ENCODE data around the gene ITGA1. TPM values are rescaled to one million over a fixed set of nuclear protein-coding genes. Genes with fewer than 3 reads are reported as not detected.
"Not testable (repeated sequence)": the region's sequence is repeated elsewhere in the genome, so short reads cannot be mapped to it uniquely, and the experiment has no call there.

The ITGA1 gene
- 1 to 10 TPM; 2.1 to 6.3 (median 4.7) TPM for total RNA-seq

DNA sequence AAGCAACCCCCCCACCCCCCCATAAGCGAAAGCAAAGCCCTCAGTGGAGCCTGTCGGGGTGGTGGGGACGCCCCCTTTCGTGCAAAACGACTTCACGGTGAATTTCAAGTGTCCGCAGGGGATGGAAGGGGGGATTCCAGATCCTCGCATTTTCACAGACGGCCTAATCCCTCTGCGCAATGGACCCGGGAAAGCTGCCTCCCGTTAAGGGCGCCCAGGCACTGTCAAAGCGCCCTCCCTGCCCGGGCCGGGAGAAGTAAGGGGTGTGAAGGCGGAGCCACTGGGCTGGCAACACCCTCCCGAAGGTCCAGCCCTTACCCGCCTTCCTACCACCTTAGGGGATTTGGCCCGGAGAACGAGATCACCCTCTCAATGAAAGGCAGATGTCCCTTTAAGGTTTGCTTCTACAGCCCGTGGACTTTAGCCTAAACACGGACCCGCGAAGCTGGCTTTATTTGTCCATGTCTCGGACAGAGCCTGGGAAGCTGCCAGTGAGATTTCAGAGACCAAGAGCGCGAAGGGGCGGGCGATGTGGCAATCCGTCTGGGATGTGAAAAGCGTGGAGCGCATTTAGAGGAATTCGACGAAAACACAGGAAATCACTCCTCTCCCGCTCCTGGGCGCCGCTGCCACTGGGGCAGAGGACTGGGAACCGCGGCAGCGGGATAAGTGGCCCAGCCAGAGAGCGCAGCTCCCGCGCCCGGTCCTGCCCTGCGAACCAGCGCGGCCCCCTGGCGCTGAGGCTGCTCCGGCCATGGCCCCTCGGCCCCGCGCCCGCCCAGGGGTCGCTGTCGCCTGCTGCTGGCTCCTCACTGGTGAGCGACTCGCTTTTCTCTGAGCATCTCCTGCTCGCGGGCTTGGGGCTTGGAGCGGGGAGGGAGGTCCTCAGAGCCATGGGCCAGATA is at the start of gene ITGA1, which contains the start of gene PELO:
Gene ITGA1 (plus strand): TSS at position 317 of the 905 bp plus-strand sequence. CDS start 438 bp downstream, at position 755.
Gene PELO (plus strand): TSS at position 317 of the 905 bp plus-strand sequence. CDS start 12,479 bp downstream, outside the sequence.
- no peaks in the 10 kb centered on the region for H3K9me3 Mint-ChIP-seq
- H3K4me1 Mint-ChIP-seq (ENCODE audit: low read depth): peaks cover 28% of the 10 kb centered on the region
- peak within 1 kb of the TSS; percentile 89 for H3K4me3 Mint-ChIP-seq
- DNase-seq (peak; percentile 30), ATAC-seq (peak; percentile 80)
- peaks cover 10% of the 10 kb centered on the region for H3K27me3 Mint-ChIP-seq (ENCODE audit: low read depth)
- no peaks in the 10 kb centered on the region for H3K36me3 Mint-ChIP-seq (ENCODE audit: insufficient read depth)

DNA sequence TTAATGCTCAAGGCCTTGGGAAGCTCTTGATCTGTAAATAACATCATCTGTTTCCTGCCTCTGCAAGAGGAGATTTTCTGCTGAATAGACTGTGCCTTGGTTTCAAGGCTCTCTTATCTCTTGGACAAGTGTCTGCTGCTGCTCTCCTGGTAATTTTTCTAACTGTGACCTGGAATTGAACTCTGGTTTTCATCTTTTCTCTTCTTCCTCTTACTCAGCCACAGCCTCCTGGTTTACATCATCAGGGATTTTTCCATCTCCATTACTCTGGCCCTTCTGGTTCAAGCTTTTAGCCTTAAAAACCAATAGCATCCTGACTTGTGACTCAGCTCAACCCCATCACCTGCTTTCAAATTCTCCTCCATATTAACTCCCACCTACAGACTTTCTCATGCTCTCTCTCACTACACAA is 49.6 kb upstream of the ITGA1 start:
- H3K36me3 Mint-ChIP-seq (ENCODE audit: insufficient read depth): no peaks in the 10 kb centered on the region
- H3K4me3 Mint-ChIP-seq: no peak overlapping the region
- H3K27me3 Mint-ChIP-seq (ENCODE audit: low read depth): no peaks in the 10 kb centered on the region
- DNase-seq (no peak), ATAC-seq (peak; percentile 37 to 71)
- no peaks in the 10 kb centered on the region for H3K9me3 Mint-ChIP-seq
- H3K4me1 Mint-ChIP-seq (ENCODE audit: low read depth): peaks cover 31% of the 10 kb centered on the region

- DNase-seq (no peak), ATAC-seq (no peak)
- Mint-ChIP-seq H3K27me3 (ENCODE audit: low read depth) (no peaks in the 10 kb centered on the region), H3K4me3 (no peak overlapping the region), H3K4me1 (ENCODE audit: low read depth) (peaks cover 49% of the 10 kb centered on the region), H3K9me3 (no peaks in the 10 kb centered on the region), H3K36me3 (ENCODE audit: insufficient read depth) (no peaks in the 10 kb centered on the region)
Observed at GRCh38 chr5:52740007-52740406, 47.7 kb upstream of the ITGA1 start.

GRCh38 chr5:52743012-52743411 is 44.7 kb upstream of the ITGA1 start:
- no peaks in the 10 kb centered on the region for H3K36me3 Mint-ChIP-seq (ENCODE audit: insufficient read depth)
- ATAC-seq: no peak
- peaks cover 54% of the 10 kb centered on the region for H3K4me1 Mint-ChIP-seq (ENCODE audit: low read depth)
- no peaks in the 10 kb centered on the region for H3K27me3 Mint-ChIP-seq (ENCODE audit: low read depth)
- no peak for DNase-seq
- H3K4me3 Mint-ChIP-seq: no peak overlapping the region
- H3K9me3 Mint-ChIP-seq: no peaks in the 10 kb centered on the region

DNA sequence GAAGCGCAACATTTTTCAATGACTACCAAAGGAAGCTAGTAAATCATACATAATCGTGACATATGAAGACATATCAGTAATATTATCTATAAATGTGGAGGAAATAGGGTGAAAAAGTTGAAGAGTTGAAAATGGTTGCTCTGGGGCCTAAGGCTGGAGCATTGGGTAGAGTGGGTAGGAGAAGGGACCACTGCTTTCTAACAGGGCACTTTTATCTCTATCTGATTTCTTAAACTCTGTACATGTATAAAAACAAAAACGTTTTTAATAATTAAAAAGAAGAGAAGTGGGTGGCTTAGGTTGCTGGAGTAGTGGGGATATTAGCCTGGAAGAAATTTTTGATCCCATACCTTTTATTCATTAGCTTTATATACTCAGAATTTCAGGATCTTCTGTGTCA is 44.2 kb upstream of the ITGA1 start:
- Mint-ChIP-seq H3K9me3 (no peaks in the 10 kb centered on the region), H3K4me1 (ENCODE audit: low read depth) (peaks cover 54% of the 10 kb centered on the region), H3K27me3 (ENCODE audit: low read depth) (no peaks in the 10 kb centered on the region), H3K36me3 (ENCODE audit: insufficient read depth) (peaks cover 1% of the 10 kb centered on the region), H3K4me3 (no peak overlapping the region)
- DNase-seq (no peak), ATAC-seq (peak; percentile 23 to 29)

GRCh38 chr5:52743970-52744369 is 43.7 kb upstream of the ITGA1 start:
- H3K9me3 Mint-ChIP-seq: no peaks in the 10 kb centered on the region
- peaks cover 57% of the 10 kb centered on the region for H3K4me1 Mint-ChIP-seq (ENCODE audit: low read depth)
- peaks cover 1% of the 10 kb centered on the region for H3K36me3 Mint-ChIP-seq (ENCODE audit: insufficient read depth)
- DNase-seq: peak; percentile 9
- no peak overlapping the region for H3K4me3 Mint-ChIP-seq
- ATAC-seq: peak; percentile 97
- H3K27me3 Mint-ChIP-seq (ENCODE audit: low read depth): no peaks in the 10 kb centered on the region

DNA sequence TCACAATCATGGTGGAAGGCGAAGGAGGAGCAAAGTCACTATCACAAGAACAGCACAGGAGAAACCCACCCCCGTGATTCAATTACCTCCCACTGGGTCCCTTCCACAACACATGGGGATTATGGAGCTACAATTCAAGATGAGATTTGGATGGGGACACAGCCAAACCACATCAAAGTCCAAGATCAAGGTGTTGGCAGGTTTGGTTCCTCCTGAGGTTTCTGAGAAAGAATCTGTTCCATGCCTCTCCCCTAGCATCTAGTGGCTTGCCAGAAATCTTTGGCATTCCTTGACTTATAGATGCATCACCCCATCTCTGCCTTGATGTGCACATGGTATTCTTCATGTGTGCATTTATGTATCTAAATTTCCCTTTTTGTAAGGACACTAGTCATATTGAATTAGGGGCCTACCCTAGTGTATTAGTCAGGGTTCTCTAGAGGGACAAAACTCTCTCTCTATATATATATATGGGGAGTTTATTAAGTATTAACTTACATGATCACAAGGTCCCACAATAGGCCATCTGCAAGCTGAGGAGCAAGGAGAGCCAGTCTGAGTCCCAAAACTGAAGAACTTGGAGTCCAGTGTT is 42.8 kb upstream of the ITGA1 start:
- H3K4me1 Mint-ChIP-seq (ENCODE audit: low read depth): peaks cover 60% of the 10 kb centered on the region
- H3K36me3 Mint-ChIP-seq (ENCODE audit: insufficient read depth); H3K9me3 Mint-ChIP-seq; H3K27me3 Mint-ChIP-seq (ENCODE audit: low read depth); H3K4me3 Mint-ChIP-seq; DNase-seq: not testable (repeated sequence)
- ATAC-seq: peak in 1 of 2 donors; percentile 11

- Mint-ChIP-seq H3K4me1 (ENCODE audit: low read depth) (peaks cover 57% of the 10 kb centered on the region), H3K27me3 (ENCODE audit: low read depth) (no peaks in the 10 kb centered on the region), H3K36me3 (ENCODE audit: insufficient read depth) (peaks cover 1% of the 10 kb centered on the region), H3K4me3 (no peak overlapping the region), H3K9me3 (no peaks in the 10 kb centered on the region)
- no peak for ATAC-seq
- DNase-seq: no peak
Observed at GRCh38 chr5:52746539-52746938, 41.2 kb upstream of the ITGA1 start.

DNA sequence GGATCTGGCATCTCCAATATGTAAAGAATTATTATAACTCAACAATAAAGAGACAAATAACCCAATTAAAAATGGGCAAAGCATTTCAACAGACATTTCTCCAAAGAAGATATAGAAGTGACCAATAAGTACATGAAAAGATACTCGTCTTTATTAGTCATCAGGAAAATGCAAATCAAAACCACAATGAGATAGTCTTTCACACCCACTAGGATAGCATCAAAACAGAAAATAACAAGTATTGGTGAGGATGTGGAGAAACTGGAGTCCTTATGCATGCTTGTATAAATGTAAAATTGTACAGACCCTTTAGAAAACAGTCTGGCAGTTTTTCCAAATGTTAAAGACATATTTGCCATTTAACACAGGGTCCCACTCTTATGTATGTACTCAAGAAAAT is 39.1 kb upstream of the ITGA1 start:
- peaks cover 1% of the 10 kb centered on the region for H3K36me3 Mint-ChIP-seq (ENCODE audit: insufficient read depth)
- H3K9me3 Mint-ChIP-seq: no peaks in the 10 kb centered on the region
- H3K4me1 Mint-ChIP-seq (ENCODE audit: low read depth): peaks cover 39% of the 10 kb centered on the region
- H3K27me3 Mint-ChIP-seq (ENCODE audit: low read depth): no peaks in the 10 kb centered on the region
- H3K4me3 Mint-ChIP-seq: no peak overlapping the region
- DNase-seq (no peak), ATAC-seq (peak in 1 of 2 donors; percentile 26)

GRCh38 chr5:52749666-52750065 is 38.0 kb upstream of the ITGA1 start:
- H3K9me3 Mint-ChIP-seq: no peaks in the 10 kb centered on the region
- ATAC-seq (no peak), DNase-seq (no peak)
- peaks cover 1% of the 10 kb centered on the region for H3K36me3 Mint-ChIP-seq (ENCODE audit: insufficient read depth)
- H3K27me3 Mint-ChIP-seq (ENCODE audit: low read depth): no peaks in the 10 kb centered on the region
- peaks cover 31% of the 10 kb centered on the region for H3K4me1 Mint-ChIP-seq (ENCODE audit: low read depth)
- no peak overlapping the region for H3K4me3 Mint-ChIP-seq

GRCh38 chr5:52751137-52751536 is 36.6 kb upstream of the ITGA1 start:
- H3K36me3 Mint-ChIP-seq (ENCODE audit: insufficient read depth): peaks cover 1% of the 10 kb centered on the region
- H3K4me1 Mint-ChIP-seq (ENCODE audit: low read depth): peaks cover 16% of the 10 kb centered on the region
- H3K27me3 Mint-ChIP-seq (ENCODE audit: low read depth): no peaks in the 10 kb centered on the region
- DNase-seq: no peak
- no peaks in the 10 kb centered on the region for H3K9me3 Mint-ChIP-seq
- ATAC-seq: no peak
- no peak overlapping the region for H3K4me3 Mint-ChIP-seq

DNA sequence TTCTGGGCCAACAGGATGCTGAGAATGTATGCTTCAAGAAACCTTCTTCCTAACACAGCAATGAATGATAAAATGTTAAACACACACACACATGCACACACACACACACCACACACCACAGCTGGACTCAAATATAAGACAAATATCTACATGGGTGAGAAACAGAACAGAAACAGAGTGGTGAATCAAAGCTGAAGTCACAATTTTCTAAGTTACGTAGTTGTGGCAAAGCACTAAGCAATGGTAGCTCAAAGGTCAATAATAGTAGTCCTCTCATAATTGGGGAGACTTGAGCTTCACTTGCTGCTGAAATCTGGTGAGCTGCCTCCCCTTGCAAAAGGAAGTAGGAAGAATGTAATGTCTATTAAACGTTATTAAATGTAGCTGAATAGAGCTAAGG is 33.7 kb upstream of the ITGA1 start:
- H3K4me1 Mint-ChIP-seq (ENCODE audit: low read depth): peaks cover 7% of the 10 kb centered on the region
- no peaks in the 10 kb centered on the region for H3K27me3 Mint-ChIP-seq (ENCODE audit: low read depth)
- no peaks in the 10 kb centered on the region for H3K36me3 Mint-ChIP-seq (ENCODE audit: insufficient read depth)
- no peak overlapping the region for H3K4me3 Mint-ChIP-seq
- DNase-seq (no peak), ATAC-seq (no peak)
- no peaks in the 10 kb centered on the region for H3K9me3 Mint-ChIP-seq

DNA sequence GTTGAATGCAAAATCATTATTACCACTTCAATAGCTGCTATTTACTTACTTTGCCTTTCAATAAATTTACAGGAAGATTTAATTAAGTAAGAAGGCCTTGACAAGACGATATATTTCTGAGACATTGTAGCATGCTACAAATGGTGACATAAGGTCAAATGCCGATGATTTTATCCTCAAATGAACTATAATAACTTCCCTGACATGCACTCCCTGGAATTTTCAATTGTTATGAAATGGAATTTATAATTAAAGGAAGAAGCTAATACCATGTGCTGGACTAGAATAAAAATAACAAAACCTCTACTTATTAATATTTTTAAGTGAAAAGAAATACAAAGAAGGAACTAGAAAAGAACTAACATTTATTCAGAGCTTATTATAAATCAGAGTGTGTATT is 30.2 kb upstream of the ITGA1 start:
- Mint-ChIP-seq H3K4me3 (no peak overlapping the region), H3K27me3 (ENCODE audit: low read depth) (no peaks in the 10 kb centered on the region), H3K9me3 (peaks cover 8% of the 10 kb centered on the region), H3K36me3 (ENCODE audit: insufficient read depth) (peaks cover 3% of the 10 kb centered on the region), H3K4me1 (ENCODE audit: low read depth) (peaks cover 8% of the 10 kb centered on the region)
- ATAC-seq (no peak), DNase-seq (no peak)

GRCh38 chr5:52758014-52758413 is 29.7 kb upstream of the ITGA1 start:
- peaks cover 3% of the 10 kb centered on the region for H3K36me3 Mint-ChIP-seq (ENCODE audit: insufficient read depth)
- no peak for ATAC-seq
- H3K4me3 Mint-ChIP-seq: no peak overlapping the region
- no peaks in the 10 kb centered on the region for H3K27me3 Mint-ChIP-seq (ENCODE audit: low read depth)
- H3K9me3 Mint-ChIP-seq: peaks cover 8% of the 10 kb centered on the region
- H3K4me1 Mint-ChIP-seq (ENCODE audit: low read depth): peaks cover 8% of the 10 kb centered on the region
- no peak for DNase-seq

DNA sequence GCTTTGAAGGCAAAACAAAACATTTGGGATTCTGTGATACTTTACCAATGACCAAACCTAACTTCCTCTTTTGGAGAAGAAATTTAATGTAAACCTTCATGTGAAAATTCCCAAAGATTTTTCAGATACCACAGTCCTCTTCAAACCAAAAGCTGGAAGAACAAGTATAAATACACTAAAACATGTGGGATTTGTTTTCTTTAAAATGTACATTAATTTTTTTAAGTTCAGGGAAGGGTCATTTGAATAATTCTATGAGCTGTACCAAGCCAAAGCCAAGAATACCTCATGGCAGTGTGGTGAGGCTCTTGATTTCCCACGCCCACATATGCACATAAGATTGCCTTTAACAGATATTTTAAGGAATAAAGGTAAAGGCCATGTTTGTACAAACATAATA is 28.4 kb upstream of the ITGA1 start:
- no peak for ATAC-seq
- H3K9me3 Mint-ChIP-seq: peaks cover 8% of the 10 kb centered on the region
- H3K4me1 Mint-ChIP-seq (ENCODE audit: low read depth): peaks cover 10% of the 10 kb centered on the region

More for the DNA sequence above, 28.4 kb upstream of the ITGA1 start:
- Mint-ChIP-seq H3K27me3 (ENCODE audit: low read depth) (no peaks in the 10 kb centered on the region), H3K4me3 (no peak overlapping the region), H3K36me3 (ENCODE audit: insufficient read depth) (peaks cover 3% of the 10 kb centered on the region)
- no peak for DNase-seq
